NCI-H128 (cell line): ENCODE data around the gene MBNL2.

Experiments used
- DNase-seq: peaks from one replicate; lab custom pipeline; 2025; ENCODE audit not compliant: unreplicated experiment; lab: John Stamatoyannopoulos, UW

The MBNL2 gene

DNA sequence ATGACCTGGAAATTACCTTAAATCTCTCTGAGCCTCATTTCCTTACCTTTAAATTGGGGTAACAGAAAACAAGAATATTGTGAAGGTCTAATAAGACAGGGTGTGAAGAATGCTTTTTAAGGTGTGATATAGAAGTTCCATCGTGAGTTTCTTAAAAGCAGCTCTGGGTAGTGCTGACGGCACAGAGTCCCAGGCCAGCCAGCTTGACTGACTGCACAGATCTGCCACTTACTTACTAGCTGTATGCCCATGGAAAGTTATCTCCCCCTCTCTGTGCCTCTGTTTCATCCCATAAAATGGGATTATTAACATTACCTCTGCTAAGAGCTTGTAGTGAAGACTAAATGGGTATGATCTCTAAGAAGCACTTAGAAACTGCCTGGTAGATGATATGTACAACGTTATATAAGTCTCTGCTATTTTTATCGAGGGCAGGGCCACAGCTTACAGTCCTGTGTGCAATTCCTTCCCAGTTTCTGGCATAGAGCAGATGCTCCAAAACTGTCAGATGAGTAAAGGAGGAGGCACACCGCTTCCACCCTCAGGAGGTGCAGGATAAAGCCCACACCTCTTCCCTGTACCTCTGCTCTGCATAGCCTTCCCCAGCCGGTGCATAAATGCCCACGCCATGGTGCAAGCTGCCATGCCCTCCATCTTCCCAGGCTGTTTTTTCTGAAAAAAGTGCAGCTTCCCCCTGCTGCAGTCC is 99.6 kb downstream of the MBNL2 start:
- DNase-seq: no peak

DNA sequence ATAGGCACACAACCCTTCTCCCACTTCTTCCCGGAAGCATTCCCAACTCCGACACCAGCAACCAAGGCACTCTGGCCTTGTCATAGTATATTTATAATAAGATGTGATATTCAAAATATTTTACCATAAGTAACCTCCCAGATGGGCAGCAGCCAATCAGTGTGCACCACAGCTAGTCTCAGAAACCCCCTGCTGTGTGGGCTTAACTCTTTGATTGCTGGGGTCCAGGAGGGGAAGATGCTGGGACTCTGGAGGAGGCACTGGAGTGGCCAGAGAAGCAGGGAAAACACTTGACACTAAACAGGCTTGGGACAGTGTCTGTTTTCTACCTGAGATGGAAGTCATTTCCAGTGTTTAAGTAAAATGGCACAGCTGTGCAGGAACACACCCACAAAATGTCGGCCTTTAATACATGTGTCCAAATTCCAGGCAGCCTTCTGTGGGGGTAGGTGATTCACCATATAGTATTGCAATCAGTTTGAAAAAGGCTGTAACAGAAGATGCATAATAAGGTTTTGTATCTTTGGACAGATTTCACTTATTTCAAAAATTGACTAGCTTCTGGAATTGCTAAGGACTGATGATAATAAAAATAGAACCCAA is 100.7 kb downstream of the MBNL2 start:
- no peak for DNase-seq

DNA sequence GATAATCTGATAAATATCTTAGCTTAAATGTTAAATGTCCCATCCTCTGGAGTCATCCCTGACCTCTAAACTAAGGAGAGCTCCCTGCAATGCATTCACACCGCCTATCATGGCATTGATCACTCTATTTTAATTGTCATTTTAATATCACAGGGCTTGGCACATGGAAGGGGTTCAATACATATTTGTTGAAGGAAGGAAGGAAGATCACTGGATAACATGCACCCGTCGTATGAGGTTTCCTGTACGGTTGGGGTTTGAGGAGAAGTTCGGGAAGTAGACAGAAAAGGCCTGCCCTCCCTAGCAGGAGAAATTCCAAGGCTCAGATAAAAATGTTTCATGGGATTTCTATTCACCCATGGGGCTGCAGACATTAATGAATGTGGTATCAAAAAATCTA is 102.0 kb downstream of the MBNL2 start:
- DNase-seq: no peak

DNA sequence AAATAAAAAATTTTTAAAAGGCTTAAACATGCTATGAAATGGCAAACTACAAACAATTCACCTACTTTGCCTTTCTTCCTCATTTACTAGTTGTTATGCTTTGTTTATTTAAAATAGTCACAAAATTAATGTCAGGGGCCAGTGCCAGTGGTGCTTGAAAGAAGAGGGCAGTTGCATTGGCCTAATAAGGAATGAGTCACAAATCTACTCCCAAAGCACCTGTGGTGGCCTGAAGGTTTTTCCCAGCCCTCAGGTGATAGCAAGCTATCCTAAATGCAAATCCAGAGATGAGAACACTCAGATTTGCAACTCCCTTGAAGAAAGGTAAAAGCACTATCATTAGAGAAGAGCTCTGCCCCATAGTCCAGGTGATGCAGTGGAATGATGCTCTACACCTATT is 103.6 kb downstream of the MBNL2 start:
- no peak for DNase-seq

DNA sequence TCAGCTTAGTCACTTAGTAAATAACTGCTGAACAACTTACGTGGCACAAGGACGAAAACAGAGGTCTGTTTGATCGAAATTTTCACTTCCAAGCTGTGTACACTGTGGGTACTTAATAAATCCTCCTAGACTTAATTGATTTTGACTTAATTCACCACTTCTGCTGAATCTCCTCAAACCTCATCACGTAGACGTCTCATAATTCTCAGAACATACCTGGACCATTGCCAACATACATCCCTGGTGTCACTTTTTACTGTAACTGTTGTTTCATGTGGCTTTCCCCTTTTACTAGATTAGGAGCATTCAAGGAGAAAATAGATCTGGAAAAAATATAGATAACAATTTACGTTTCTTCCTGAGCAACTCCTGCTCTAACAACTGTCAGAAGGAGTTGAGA is 105.0 kb downstream of the MBNL2 start:
- no peak for DNase-seq

DNA sequence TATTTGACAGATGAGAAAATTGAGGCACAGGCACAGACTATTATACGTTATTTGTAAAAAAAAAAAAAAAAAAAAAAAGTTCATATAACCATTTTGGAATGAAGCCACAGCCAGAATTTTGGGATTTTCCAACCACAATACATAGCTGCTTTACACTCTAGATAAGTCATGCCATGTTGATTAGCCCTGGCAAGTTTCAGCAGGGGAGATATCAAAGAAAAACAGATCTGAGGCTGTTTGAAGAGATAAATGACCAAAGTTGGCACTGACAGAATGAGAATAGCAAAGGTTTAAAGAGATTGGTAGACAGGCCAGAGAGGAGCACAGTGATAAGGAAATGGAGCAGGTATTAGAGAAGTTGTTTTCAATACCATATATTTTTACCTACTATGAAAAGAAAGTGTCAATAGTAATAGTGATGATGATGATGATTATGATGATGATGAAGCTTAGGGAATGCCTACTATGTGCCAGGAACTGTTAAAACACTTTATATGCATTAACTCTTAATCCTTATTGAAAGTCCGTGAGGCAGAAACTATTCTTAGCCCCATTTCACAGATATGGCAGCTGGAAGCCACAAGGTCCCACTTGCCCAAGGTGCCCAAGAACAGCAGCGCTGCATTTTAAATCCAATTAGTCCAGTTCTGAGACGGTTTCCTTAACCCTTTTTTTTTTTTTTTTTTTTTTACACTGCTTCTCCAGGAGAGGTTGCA is 105.5 kb downstream of the MBNL2 start:
- no peak for DNase-seq

DNA sequence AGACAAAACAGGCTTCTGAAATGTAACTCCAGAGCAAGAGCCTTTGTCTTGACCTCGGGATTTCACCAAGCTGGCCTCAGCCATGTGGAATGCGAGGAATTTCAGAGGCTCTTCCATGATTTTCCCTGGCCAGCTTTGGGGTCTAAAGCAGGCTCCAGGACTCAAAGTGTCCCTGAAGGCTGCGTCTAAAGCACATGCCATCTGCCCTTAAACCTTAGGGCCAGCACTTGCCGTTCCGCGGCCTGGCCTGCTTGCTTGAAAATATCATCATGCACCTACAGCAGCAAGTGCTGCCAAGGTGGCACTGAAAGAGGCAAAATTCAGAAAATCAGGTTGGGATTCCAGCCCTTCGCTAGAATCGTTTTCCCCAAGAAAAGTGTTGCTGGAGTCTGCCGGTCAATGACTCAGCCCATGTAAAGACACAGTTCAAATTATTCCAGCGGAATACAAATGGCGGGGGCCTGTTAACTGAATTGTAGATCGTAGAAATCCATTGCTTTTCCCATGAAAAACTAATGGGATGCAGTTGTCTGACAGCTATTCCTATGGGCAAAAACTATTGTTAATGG is 106.2 kb downstream of the MBNL2 start:
- DNase-seq: no peak

DNA sequence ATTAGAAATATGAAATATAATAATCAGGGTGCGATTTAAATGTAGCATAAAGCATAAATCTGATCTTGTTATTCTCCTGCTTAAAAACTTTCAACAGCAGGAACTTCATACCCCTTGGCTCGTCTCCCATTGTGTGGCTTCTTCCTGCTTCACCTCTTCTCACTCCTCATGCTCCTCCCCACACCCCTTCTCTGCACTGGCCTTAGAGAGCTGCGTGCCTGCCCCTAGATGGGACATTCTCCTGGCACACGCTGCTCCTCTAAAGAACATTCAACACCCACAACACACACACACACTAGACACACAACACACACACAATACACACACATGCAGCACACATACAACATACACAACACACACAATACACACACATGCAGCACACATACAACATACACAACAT is 107.2 kb downstream of the MBNL2 start:
- no peak for DNase-seq

DNA sequence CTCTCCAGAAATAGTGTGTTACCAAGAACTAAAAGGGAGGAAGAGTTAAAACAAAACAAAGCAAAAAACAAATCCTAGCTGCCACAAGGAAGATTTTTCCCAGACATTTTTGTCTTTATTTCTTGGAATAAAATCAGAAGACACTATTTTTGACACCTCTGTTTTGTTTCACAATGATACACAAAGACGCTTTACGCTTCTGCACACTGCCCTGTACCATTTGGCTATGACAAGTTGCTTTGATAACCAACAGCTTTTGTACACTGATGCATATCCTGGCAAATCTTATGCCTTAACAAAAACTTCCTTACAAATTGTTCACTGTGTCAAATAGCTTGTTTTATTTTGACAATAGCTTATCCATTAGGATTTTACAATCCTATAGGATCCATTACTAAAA is 108.3 kb downstream of the MBNL2 start:
- no peak for DNase-seq

DNA sequence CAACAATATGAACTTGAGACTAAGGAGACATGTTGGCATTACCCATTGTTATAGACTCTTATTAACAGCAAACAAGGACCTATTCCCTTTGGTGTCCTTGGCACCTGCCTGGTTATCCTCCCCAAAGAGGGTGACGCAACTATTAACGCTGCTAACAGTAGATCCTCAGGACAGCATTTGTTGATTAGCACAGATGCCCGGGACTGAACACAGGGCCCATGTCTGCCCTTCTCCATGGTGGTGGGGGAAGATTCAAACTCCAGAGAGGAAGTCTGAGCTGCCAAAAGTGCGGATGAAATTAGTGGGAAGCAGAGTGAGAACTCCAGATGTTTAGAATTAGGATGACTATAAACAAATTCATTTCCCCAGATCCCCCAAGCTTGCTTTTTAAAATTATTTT is 110.6 kb downstream of the MBNL2 start:
- no peak for DNase-seq

DNA sequence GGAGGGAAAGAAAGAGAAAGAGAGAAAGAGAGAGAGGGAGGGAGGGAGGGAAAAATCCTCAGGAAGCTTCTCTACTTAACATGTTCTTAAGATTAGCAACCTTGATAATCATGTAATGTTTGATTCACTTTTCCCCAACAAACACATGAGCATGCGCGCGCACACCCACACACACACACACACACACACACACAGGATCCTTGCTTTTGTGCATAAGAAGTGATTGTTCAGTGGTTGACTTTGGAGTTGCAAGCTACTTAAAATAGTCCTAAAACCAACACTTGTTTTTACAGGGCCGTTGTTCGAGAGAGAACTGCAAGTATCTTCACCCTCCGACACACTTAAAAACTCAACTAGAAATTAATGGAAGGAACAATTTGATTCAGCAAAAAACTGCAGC is 111.8 kb downstream of the MBNL2 start:
- DNase-seq: no peak

DNA sequence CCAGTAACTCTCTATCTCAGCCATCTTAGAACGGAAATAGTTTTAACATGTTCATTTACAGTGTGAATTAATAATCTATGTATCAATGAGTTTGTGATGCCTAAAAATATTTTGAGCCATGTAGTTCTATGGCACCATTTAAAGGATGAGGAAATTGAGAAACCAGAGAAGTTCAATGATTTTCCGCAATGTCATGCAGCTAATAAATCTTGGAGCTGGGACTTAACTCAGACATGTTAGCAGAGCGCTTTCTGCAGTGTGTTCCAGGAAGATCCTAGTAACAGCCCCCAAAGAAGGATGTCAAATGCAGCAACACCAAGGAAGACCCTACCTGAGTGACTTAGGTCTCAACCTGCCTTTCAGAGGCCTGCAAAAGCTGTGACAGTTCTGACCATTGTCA is 112.6 kb downstream of the MBNL2 start:
- DNase-seq: no peak

DNA sequence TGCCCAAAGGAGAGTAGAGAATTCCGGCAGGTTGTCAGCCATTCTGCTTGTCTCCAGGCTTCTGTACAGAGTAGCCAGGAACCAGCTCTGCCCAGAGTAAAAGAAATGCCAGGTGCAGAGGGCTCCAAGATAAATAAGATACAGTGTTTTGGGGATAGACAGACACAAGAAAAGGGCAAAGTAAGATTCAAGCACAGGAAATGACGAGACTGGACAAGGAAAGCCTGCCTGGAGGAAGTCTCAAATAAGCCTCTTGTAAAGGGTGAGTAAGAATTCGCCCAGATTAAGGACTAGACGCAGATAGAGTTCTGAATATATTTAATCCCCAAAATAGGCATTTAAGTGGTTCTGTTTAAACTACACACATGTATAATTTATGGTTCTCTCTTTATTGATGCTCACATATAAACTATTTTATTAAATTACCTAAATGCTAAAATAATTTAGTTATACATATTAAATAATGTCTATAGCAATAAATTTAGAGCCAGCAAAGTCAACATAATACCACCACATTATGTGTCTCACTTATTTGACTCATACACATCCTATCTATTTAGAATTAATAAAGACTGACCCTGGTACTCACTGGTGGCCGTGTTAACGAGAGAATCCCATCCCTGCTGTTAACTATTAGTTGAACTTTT is 113.5 kb downstream of the MBNL2 start:
- no peak for DNase-seq

DNA sequence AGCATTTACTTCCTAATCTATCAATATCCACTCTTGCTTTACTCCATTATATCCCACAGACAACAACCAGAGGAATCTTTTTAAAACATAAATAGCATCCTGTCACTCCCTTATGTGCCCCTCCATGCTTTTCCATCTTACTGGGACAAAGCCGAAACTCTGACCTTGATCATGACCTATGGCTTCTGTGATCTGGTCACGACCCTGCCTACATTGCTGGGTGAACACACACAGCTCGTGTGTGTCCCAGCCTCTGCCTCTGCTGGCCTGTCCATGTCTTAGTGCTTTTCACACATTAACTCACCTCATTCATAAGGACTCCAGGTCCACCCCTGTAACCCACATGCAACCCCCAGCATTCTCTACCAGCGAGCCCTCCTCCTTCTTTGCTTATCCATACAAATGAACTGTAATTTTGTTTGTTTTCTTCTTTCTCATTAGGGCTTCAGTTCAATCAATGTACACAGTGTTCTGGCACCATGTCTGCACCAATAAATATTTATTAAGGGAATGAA is 115.9 kb downstream of the MBNL2 start:
- no peak for DNase-seq

DNA sequence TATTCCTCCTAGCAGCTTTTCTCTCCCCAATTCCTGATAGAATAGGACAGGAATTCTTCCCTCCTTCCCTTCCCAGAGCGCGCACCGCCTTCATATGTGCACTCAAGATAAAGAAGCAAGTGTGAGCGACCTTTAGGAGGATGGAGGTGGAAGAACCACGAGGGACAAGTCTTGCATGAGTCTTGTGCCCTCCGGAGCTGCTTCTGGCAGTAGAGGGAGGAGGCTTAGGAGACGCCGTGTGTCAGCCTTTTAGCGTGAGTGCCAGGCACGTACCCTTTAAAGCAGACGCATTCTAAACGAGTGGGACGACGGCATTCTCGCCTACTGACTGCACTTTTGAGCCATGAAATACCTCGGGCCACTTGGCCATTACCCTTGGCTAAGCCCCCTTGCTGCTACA is 116.4 kb downstream of the MBNL2 start:
- no peak for DNase-seq

DNA sequence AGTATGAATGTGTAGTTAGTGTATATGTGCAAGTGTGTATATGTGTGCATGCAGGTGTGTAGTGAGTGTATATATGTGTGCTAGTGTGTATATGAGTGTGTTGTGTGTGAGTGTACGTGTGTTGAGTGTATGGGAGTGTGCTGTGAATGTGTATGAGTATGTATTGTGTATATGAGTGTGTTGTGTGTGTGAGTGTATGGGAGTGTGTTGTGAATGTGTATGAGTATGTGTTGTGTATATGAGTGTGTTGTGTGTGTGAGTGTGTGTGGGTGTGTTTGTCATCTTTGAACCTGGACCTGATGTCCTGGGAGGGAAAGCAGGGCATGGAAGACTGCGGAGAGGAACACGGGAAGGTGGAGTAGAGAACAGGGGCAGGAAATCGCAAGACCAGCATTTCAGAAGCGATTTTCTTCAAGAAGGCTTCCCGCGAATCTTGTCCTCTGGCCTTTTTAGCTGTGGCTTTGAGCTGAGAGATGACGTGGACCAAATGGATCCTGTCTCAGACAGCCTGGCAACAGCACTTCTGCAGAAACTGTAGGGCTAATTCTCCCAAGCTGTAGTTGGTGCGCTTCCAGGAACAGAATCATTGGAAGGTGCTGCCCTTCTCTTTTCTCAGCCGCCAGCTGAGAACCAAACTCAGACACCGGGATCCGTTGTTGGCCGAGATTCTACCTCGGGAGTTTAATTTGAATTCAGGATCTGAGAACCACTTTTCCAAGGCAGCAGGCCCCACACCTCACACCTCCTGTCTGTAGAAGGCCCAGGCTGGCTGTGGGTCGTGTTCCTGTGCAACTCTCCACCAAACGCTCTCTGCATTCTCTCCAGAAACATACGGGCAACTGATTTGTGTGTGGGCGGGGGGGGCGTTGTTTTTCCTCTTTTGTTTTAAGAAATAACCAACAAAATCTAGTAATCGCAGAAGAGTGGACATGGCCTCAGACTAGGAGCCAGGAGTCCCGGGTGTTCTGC is 117.2 kb downstream of the MBNL2 start:
- DNase-seq: no peak

DNA sequence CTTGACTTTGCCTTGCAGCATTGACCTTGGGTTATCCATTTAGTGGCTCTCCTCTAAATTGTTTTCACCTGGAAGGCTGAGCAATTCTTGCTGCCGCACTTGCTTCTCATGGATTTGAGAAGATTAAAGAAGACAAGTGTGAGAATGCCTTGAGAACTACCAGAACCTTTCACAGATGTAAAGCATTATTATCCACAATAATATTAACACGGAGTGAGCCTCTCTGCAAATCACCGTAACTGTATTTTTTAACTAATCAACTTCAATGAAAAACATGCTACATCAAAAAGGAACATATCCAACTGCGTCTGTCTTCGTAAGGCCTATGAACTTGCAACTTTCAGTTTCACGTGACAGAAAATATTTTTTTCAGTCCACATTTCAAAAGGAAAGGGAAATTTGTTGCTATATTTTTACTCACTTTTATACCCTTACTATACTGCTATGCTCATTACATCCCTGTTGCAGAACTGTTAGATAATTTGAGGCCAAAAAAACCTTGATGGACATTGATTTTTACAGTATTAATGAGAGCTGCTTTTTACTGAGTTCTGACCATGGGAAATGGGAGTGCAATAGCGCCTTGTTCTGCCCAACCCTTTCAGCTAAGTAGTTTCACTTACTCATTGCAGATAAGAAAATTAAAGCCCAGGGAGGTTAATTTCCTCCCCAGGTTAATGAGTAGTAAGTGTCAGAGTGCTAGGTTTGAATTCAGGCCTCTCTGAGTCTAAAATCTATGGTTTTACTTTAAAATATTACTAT is 118.0 kb downstream of the MBNL2 start:
- no peak for DNase-seq

DNA sequence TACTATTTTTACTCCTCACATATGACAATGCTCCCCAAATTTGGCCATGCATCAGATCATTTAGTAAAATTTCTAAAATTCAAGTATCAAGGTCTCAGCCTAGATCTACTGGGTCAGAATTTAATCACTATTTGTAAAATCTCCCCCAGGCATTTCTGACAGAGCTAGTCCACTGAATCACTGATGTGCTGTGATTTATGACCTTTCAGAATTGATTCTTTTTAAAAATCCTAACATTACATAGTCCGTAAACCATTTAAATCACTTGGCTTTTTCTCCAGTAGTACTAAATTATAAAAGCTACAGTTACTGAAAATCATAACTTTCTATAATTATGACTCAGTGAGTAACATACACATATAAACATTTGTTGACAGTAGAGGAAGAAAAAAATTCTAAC is 119.0 kb downstream of the MBNL2 start:
- DNase-seq: no peak

DNA sequence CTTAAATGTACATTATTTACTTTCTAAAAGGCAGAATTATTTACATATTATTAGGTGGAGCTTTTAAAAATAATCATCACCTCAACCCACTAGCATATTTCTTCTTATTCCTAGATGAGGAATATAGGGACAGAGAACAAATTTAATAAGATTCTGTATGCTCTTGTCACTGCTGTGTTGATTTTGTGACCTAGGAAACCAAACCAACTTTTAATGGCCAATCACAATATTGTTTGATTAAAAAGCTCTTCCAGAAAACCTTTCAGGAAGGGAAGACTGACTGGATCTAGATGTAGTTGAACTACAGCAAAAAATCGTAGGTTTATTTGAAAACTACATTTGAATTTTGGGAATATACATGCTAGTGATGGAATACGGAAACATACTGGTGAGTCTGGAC is 120.0 kb downstream of the MBNL2 start:
- DNase-seq: no peak

DNA sequence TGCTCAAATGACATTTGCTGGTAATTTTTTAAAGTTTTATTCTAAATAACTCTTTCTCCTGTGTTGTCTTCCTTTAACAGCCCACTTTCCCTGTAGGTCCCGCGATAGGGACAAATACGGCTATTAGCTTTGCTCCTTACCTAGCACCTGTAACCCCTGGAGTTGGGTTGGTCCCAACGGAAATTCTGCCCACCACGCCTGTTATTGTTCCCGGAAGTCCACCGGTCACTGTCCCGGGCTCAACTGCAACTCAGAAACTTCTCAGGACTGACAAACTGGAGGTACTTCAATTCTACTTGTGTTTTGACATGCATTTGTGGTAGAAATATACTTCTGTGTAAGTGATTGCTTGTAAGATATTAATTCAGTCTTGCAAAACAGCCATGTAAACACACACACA is 120.8 kb downstream of the MBNL2 start:
- DNase-seq: no peak
